Activated CD8-positive, alpha-beta memory T cell treated with anti-CD3 and anti-CD28 coated beads, Interleukin-2, amount 50 U/mL, for 4 hours (primary cell): Measurements from ENCODE around the gene PLCH1.
A peak's percentile ranks its signal among the peaks of the same experiment; 100 is the strongest.

Experiments
- DNase-seq: peaks from one replicate; pipeline ENCODE4 v3.0.0-alpha.2; 2020

The PLCH1 gene, protein sequence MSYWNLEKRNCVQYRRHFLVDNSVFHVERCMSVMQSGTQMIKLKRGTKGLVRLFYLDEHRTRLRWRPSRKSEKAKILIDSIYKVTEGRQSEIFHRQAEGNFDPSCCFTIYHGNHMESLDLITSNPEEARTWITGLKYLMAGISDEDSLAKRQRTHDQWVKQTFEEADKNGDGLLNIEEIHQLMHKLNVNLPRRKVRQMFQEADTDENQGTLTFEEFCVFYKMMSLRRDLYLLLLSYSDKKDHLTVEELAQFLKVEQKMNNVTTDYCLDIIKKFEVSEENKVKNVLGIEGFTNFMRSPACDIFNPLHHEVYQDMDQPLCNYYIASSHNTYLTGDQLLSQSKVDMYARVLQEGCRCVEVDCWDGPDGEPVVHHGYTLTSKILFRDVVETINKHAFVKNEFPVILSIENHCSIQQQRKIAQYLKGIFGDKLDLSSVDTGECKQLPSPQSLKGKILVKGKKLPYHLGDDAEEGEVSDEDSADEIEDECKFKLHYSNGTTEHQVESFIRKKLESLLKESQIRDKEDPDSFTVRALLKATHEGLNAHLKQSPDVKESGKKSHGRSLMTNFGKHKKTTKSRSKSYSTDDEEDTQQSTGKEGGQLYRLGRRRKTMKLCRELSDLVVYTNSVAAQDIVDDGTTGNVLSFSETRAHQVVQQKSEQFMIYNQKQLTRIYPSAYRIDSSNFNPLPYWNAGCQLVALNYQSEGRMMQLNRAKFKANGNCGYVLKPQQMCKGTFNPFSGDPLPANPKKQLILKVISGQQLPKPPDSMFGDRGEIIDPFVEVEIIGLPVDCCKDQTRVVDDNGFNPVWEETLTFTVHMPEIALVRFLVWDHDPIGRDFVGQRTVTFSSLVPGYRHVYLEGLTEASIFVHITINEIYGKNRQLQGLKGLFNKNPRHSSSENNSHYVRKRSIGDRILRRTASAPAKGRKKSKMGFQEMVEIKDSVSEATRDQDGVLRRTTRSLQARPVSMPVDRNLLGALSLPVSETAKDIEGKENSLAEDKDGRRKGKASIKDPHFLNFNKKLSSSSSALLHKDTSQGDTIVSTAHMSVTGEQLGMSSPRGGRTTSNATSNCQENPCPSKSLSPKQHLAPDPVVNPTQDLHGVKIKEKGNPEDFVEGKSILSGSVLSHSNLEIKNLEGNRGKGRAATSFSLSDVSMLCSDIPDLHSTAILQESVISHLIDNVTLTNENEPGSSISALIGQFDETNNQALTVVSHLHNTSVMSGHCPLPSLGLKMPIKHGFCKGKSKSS (N-terminal part only)

GRCh38 chr3:155744626-155745324 lies at the start of gene PLCH1:
Gene PLCH1 (minus strand): TSS chr3:155745071. CDS start chr3:155704224, 40,847 bp downstream.
- peak; percentile 24 for DNase-seq

DNA sequence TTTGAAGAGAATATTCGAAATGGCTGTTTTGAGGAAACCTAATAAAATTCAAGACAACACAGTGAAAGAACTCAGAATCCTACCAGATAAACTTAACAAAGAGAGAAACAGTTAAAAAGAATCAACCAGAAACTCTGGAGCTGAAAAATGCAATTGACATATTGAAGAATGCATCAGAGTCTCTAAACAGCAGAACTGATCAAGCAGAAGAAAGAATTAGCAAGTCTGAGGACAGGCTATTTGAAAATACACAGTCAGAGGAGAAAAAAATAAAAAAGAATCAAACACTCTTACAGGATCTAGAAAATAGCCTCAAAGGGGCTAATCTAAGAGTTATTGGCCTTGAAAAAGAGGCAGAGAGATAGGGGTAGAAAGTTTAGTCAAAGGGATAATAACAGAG lies 47.7 kb upstream of the PLCH1 start:
- DNase-seq: no peak

GRCh38 chr3:155791190-155791589 lies 46.3 kb upstream of the PLCH1 start:
- no peak for DNase-seq

GRCh38 chr3:155790272-155790925 lies 45.5 kb upstream of the PLCH1 start:
- DNase-seq: no peak

DNA sequence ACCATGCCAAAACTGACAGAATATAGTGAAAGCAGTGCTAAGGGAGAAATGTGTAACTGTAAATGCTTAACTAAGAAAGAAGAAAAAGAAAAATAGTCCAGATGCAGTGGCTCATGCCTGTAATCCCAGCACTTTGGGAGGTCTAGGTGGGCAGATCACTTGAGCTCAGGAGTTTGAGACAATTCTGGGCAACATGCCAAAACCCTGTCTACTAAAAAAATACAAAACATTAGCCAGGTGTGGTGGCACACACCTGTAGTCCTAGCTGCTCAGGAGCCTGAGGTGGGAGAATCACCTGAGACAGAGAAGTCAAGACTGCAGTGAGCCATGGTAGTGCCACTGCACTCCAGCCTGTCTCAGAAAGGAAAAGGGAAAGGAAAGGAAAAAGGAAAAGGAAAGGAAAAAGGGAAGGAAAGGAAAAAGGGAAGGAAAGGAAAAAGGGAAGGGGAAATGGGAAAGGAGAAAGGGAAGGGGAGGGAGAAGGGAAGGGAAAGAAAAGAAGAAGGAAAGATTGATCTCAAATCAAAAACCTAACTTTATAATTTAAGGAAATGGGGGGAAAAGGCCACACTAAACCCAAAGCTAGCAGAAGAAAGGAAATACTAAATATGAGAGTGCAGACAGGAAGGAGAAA lies 40.9 kb upstream of the PLCH1 start:
- no peak for DNase-seq

- no peak for DNase-seq
Measured at GRCh38 chr3:155782390-155782953, 37.6 kb upstream of the PLCH1 start.

GRCh38 chr3:155780291-155780690 lies 35.4 kb upstream of the PLCH1 start:
- no peak for DNase-seq

GRCh38 chr3:155778462-155778861 lies 33.6 kb upstream of the PLCH1 start:
- DNase-seq: no peak

DNA sequence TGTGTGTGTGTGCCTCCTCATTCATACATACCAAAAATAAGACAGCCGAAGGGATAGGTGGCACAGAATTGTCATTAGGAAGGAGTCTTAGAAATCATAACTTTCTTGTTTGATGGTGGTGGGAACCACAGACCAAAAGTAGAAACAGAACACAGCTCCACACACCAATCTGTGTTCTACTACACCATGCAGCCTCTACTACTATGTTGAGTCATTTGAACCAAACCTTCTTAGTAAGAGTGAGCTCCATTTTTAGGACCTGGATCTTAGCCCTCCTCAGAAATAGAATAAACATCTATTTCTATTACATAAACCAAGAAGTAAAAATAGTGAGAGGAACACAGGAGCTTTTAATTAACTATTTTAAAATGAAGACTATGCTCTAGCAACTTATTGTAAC lies 27.9 kb upstream of the PLCH1 start:
- no peak for DNase-seq

DNA sequence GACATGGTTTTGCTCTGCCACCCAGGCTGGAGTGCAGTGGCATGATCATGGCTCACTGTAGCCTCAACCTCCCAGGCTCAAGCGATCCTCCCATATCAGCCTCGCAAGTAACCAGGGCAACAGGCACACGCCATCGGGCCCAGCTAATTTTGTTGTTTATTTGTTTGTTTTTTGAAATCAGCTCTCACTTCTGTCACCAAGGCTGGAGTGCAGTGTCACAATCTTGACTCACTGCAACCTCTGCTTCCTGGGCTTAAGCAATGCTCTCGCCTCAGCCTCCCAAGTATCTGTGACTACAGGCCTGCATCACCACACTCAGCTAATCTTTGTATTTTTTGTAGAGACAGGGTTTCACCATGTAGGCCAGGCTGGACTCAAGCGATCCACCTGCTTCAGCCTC lies 26.3 kb upstream of the PLCH1 start:
- DNase-seq: no peak

GRCh38 chr3:155766206-155766605 lies 21.3 kb upstream of the PLCH1 start:
- no peak for DNase-seq

- no peak for DNase-seq
Measured at GRCh38 chr3:155763870-155764463, 19.1 kb upstream of the PLCH1 start.

DNA sequence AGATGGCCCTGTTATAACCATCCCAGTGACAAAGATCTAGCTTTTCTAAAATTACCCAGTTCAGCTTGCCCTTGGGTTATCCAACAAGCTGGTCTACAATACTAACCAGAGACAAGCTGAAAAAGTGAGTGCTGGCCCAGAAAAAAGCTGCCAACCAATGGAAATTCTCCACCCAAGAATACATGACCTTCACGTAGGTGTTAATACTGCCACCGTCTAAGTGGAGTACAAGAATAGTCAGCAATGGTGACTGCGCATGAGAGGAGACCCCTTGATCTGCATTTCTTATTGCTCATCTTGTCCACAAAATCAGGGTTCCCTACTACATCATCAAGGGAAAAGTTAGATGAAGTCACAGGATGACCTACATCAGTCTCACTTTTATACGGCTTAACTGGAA lies 15.8 kb upstream of the PLCH1 start:
- DNase-seq: no peak

GRCh38 chr3:155757577-155757976 lies 12.7 kb upstream of the PLCH1 start:
- DNase-seq: no peak

GRCh38 chr3:155753038-155753639 lies 8.3 kb upstream of the PLCH1 start:
- no peak for DNase-seq

DNA sequence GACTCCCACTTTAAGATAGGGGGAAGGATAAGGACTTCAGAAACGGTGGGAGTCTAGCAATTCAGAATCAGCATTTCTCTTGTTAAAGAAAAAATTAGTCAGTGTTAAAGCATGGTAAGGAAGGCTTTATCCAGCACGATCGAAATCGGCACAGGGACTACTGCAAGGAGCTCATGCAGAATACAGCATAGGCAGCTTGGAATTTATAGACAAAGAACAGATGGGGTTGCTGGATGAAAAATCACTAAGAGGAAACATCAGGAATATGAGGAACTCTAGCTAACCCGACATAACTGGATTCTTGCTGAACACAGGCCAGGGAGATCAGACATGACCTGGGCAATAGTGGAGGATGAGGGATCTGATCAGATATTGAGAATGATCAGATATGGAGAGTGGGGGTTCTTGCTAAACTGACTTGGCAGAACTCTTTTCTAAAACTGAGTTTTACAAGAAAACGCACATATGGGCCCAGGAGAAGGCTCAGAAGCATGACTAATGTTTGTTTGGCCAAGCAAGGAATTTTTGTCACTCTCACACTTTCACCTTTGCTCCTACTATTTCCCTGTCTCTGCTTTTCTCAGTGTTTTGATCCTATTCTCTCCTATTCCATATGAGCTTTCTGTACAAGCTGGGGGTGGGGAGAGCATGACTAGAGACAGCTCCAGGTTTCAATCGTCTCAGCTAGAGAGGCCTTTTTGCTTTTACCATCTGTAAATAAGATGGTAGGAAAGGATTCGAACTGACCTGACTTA lies 3.9 kb upstream of the PLCH1 start:
- no peak for DNase-seq

- no peak for DNase-seq
Measured at GRCh38 chr3:155747946-155748290, 3.0 kb upstream of the PLCH1 start.

DNA sequence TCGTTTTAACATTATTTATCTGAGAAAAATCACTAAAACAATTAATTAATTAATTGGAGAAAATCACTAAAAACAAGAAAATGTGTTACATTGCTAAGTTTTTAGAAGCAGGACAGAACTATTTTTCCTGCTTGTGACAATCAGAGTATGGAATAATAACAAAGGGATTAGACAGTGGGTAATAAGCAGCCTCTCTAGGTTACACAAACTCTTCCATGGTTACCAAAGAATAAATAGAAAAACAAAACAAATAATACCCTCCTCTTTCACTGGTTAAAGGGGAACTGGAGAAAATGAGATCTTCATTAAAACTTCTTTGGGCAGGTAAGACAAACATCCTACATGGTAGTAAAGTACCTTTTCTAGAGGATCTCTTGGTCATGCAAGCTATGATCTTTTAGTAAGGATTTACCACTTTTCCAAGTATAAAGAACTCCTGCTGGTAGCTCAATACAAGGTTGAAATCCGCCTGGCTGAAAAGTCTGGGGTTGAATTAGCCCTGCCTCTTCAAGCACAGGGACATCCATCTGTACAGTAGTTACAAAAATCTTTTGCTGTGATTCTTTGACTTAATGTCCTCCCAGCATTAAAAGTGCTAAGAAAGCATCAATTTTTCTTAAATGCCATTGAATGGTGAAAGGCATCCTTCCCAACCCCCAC lies 2.5 kb upstream of the PLCH1 start:
- DNase-seq: no peak

DNA sequence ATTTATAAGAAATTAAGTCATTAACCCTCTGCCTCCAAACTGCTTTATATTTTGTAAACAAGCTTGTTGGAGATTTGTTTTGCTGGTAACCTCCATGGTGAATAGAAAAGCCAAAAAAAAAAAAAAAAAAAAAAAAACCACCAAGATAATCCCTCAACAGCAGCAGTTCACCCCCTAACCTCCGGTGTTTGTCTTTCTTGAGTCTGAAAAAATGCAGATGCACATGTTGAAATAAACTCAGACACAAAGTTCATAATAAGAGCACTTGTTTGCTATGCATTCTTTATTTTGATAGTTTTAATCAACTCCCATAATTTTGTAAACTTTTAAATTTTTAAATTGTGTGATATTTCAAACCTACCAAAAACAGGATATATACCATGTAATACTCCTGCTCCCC lies 1.8 kb upstream of the PLCH1 start:
- no peak for DNase-seq
